Measurements from ENCODE around the gene COPZ1.

DNA sequence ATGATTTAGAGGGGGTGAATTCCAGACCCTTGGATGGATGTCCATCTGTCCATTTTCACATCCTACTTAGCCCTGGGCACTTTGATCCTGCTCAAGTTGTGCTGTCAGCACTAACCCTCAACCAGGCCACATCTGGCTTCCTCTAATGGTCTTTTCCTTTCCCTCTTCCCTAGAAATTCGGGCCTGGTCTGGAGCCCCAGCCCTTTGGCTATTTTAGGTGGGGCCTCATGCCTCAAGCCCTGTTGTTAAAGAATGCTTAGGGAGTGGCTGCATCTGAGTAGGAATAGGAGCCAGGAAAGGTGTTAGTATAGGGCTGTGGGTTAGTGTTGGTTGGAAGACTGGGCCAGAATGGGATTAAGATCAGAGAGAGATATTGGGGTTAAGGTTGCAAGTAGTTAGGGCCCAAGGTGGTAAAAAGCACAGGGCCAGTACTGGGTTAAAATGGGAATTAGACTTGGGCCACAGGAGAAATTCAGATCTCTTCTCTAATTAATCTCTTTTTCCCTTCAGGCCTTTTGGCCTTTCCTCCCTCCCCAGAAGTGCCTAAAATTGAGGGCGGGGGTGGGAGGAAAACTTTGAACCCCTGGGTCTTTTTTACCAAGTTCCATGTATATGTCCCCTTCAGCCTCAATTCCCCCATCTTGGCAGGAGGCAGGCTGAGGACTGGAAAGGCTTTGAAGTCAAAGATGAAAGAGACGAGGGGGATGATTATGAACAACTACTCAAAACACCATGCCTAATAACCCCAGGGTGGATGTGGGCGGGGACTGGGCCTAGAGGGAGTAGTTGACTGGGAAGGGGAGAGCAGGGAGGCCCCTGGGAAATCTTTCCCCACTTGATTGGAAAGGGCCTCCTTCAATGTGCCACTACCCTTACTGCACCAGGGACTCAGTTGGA, 63.6 kb downstream of the COPZ1 start:
- TF ChIP-seq, protein P1, sequence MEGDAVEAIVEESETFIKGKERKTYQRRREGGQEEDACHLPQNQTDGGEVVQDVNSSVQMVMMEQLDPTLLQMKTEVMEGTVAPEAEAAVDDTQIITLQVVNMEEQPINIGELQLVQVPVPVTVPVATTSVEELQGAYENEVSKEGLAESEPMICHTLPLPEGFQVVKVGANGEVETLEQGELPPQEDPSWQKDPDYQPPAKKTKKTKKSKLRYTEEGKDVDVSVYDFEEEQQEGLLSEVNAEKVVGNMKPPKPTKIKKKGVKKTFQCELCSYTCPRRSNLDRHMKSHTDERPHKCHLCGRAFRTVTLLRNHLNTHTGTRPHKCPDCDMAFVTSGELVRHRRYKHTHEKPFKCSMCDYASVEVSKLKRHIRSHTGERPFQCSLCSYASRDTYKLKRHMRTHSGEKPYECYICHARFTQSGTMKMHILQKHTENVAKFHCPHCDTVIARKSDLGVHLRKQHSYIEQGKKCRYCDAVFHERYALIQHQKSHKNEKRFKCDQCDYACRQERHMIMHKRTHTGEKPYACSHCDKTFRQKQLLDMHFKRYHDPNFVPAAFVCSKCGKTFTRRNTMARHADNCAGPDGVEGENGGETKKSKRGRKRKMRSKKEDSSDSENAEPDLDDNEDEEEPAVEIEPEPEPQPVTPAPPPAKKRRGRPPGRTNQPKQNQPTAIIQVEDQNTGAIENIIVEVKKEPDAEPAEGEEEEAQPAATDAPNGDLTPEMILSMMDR (conservative IDR thresholded peaks at IDR 0.05 in 1 of 2, IDR thresholded peaks at IDR 0.05 in 1 of 2; ENCODE audit: low read depth in 1 of 2, low read length in 2 of 2): no peak
- no peak for TF ChIP-seq EZH2 (IDR thresholded peaks at IDR 0.05; ENCODE audit: low read length, missing control alignments)
